ENCODE results near the gene TTC5. TPM values are rescaled to one million over a fixed set of nuclear protein-coding genes. Genes with fewer than 3 reads are reported as not detected.

The TTC5 gene
- total RNA-seq, 1 donor from 2014 or later = 12.0 TPM

- intact Hi-C loops (cut with micrococcal nuclease) = loop anchor here (5.0 kb wide), 1 partner anchor 349 kb away; the partner anchor contains the start of gene RNASE4
- H3K4me3 ChIP-seq = peak overlapping the region; percentile 75
- no peak for TF ChIP-seq CTCF (IDR thresholded peaks at IDR 0.05; ENCODE audit: borderline replicate concordance)
- H3K27ac ChIP-seq (replicated peaks) = peak overlapping the region; percentile 91
- peaks cover 6% of the 10 kb centered on the region for H3K36me3 ChIP-seq
- H3K27me3 ChIP-seq (ENCODE audit: low read depth) = no peaks in the 10 kb centered on the region
- peaks cover 45% of the 10 kb centered on the region for H3K4me1 ChIP-seq
- no peaks in the 10 kb centered on the region for H3K9me3 ChIP-seq (replicated peaks)
- no peak for DNase-seq
Measured at GRCh38 chr14:20333494-20333841, 27.7 kb upstream of the TTC5 start.

- no peaks in the 10 kb centered on the region for H3K9me3 ChIP-seq (replicated peaks)
- peaks cover 11% of the 10 kb centered on the region for H3K36me3 ChIP-seq
- H3K27ac ChIP-seq (replicated peaks) = peak within 1 kb of the TSS; percentile 91
- H3K27me3 ChIP-seq (ENCODE audit: low read depth) = no peaks in the 10 kb centered on the region
- DNase-seq = peak; percentile 28
- peaks cover 45% of the 10 kb centered on the region for H3K4me1 ChIP-seq
- intact Hi-C loops (cut with micrococcal nuclease) = loop anchor here (5.0 kb wide), 1 partner anchor 349 kb away; the partner anchor contains the start of gene RNASE4
- no peak for TF ChIP-seq CTCF (IDR thresholded peaks at IDR 0.05; ENCODE audit: borderline replicate concordance)
- H3K4me3 ChIP-seq = peak within 1 kb of the TSS; percentile 75
Measured at GRCh38 chr14:20332788-20333493, 27.2 kb upstream of the TTC5 start, which contains the start of gene CCNB1IP1. Gene CCNB1IP1, minus strand, starts transcription at chr14:20333279. Its CDS starts 16,756 bp downstream, at chr14:20316523.

GRCh38 chr14:20332431-20332787 is 26.7 kb upstream of the TTC5 start:
- peaks cover 50% of the 10 kb centered on the region for H3K4me1 ChIP-seq
- DNase-seq = no peak
- intact Hi-C loops (cut with micrococcal nuclease) = loop anchor here (5.0 kb wide), 1 partner anchor 350 kb away; the partner anchor contains the start of gene RNASE4
- H3K27me3 ChIP-seq (ENCODE audit: low read depth) = no peaks in the 10 kb centered on the region
- peaks cover 11% of the 10 kb centered on the region for H3K36me3 ChIP-seq
- no peaks in the 10 kb centered on the region for H3K9me3 ChIP-seq (replicated peaks)
- H3K27ac ChIP-seq (replicated peaks) = peak overlapping the region; percentile 91
- TF ChIP-seq CTCF (IDR thresholded peaks at IDR 0.05; ENCODE audit: borderline replicate concordance) = no peak
- peak overlapping the region; percentile 75 for H3K4me3 ChIP-seq

- Histone ChIP-seq H3K4me1 (peaks cover 57% of the 10 kb centered on the region), H3K27ac (replicated peaks) (peak overlapping the region; percentile 91), H3K9me3 (replicated peaks) (no peaks in the 10 kb centered on the region), H3K27me3 (ENCODE audit: low read depth) (no peaks in the 10 kb centered on the region), H3K4me3 (peak overlapping the region; percentile 75), H3K36me3 (peaks cover 19% of the 10 kb centered on the region)
- intact Hi-C loops (cut with micrococcal nuclease) = loop anchor here (5.0 kb wide), 1 partner anchor 351 kb away; the partner anchor contains the start of gene RNASE4
- no peak for TF ChIP-seq CTCF (IDR thresholded peaks at IDR 0.05; ENCODE audit: borderline replicate concordance)
- DNase-seq = no peak
Measured at GRCh38 chr14:20331053-20331613, 25.4 kb upstream of the TTC5 start.

- intact Hi-C loops (cut with micrococcal nuclease) = loop anchor here (5.0 kb wide), 1 partner anchor 283 kb away; no protein-coding TSS in a partner anchor
- H3K27ac ChIP-seq (replicated peaks) = no peak overlapping the region
Measured at GRCh38 chr14:20329355-20329754, 23.6 kb upstream of the TTC5 start.

More at GRCh38 chr14:20329355-20329754, 23.6 kb upstream of the TTC5 start:
- no peaks in the 10 kb centered on the region for H3K27me3 ChIP-seq (ENCODE audit: low read depth)
- DNase-seq = no peak
- no peak for TF ChIP-seq CTCF (IDR thresholded peaks at IDR 0.05; ENCODE audit: borderline replicate concordance)
- peaks cover 57% of the 10 kb centered on the region for H3K4me1 ChIP-seq
- no peaks in the 10 kb centered on the region for H3K9me3 ChIP-seq (replicated peaks)
- peaks cover 36% of the 10 kb centered on the region for H3K36me3 ChIP-seq
- no peak overlapping the region for H3K4me3 ChIP-seq

Measured in left ventricle myocardium inferior (tissue), 1 donor.